HUES64 (cell line): Measurements from ENCODE around the gene FAAP100.

ENCODE experiments used
- H3K27ac ChIP-seq: 2 replicates; pipeline ENCODE4 v1.7.0; 2013; ENCODE audit warnings: low read depth, low read length, inconsistent platforms
- H3K27me3 ChIP-seq: 2 replicates; pipeline ENCODE4 v1.6.1; 2013; ENCODE audit warnings: mild to moderate bottlenecking, low read length; ENCODE audit not compliant: insufficient read depth
- H3K36me3 ChIP-seq: 2 replicates; pipeline ENCODE4 v1.6.1; 2013; ENCODE audit warnings: mild to moderate bottlenecking, low read length; ENCODE audit not compliant: insufficient read depth
- H3K4me1 ChIP-seq: 2 replicates; pipeline ENCODE4 v1.6.1; 2013; ENCODE audit warnings: mild to moderate bottlenecking, low read length, moderate library complexity; ENCODE audit not compliant: insufficient read depth
- H3K4me3 ChIP-seq: 2 replicates; pipeline ENCODE4 v1.5.1; 2013; ENCODE audit warnings: mild to moderate bottlenecking, low read length, moderate library complexity
- H3K9ac ChIP-seq: 2 replicates; pipeline ENCODE4 v1.6.1; 2013; ENCODE audit warnings: mild to moderate bottlenecking, low read depth, low read length
- H3K9me3 ChIP-seq: 2 replicates; pipeline ENCODE4 v1.6.1; 2013; ENCODE audit warnings: low read depth, low read length; ENCODE audit not compliant: insufficient read depth
- WGBS: fragments of 150-250, 120-280 bp; methylation state at CpG from one replicate; pipeline ENCODE4 v1.1.7; 2013; ENCODE audit warnings: missing lambda C conversion rate; 5-methylcytosine and 5-hydroxymethylcytosine counted together

The FAAP100 gene

GRCh38 chr17:81541123-81541522 lies 11.0 kb downstream of the FAAP100 start:
- H3K4me1 ChIP-seq = peaks cover 3% of the 10 kb centered on the region; the same call in 1 of the 2 replicates
- H3K36me3 ChIP-seq = peaks cover 46% of the 10 kb centered on the region
- WGBS = 94% methylated on average over 16 of the region's 17 CpGs

GRCh38 chr17:81540676-81541027 lies 11.5 kb downstream of the FAAP100 start:
- peaks cover 41% of the 10 kb centered on the region for H3K36me3 ChIP-seq

More at GRCh38 chr17:81541123-81541522, 11.0 kb downstream of the FAAP100 start:
- no peak overlapping the region for H3K9ac ChIP-seq
- no peak overlapping the region for H3K4me3 ChIP-seq
- H3K27me3 ChIP-seq = peaks cover 13% of the 10 kb centered on the region
- H3K9me3 ChIP-seq = no peaks in the 10 kb centered on the region
- H3K27ac ChIP-seq = no peak overlapping the region

GRCh38 chr17:81539961-81540675 lies 12.0 kb downstream of the FAAP100 start:
- H3K4me1 ChIP-seq = peaks cover 3% of the 10 kb centered on the region; the same call in 1 of the 2 replicates
- no peak overlapping the region for H3K9ac ChIP-seq
- no peaks in the 10 kb centered on the region for H3K9me3 ChIP-seq
- peaks cover 36% of the 10 kb centered on the region for H3K36me3 ChIP-seq
- H3K27me3 ChIP-seq = peaks cover 20% of the 10 kb centered on the region
- WGBS = 97% methylated on average over 28 of the region's 28 CpGs
- no peak overlapping the region for H3K27ac ChIP-seq
- no peak overlapping the region for H3K4me3 ChIP-seq

More at GRCh38 chr17:81540676-81541027, 11.5 kb downstream of the FAAP100 start:
- Histone ChIP-seq H3K9ac (no peak overlapping the region), H3K27ac (no peak overlapping the region), H3K9me3 (no peaks in the 10 kb centered on the region), H3K4me3 (no peak overlapping the region), H3K27me3 (peaks cover 17% of the 10 kb centered on the region), H3K4me1 (peaks cover 3% of the 10 kb centered on the region; the same call in 1 of the 2 replicates)
- WGBS = 94% methylated on average over 14 of the region's 14 CpGs

- H3K36me3 ChIP-seq = peaks cover 32% of the 10 kb centered on the region
- H3K4me3 ChIP-seq = no peak overlapping the region
- WGBS = 90% methylated on average over 10 of the region's 10 CpGs
- no peak overlapping the region for H3K9ac ChIP-seq
- H3K4me1 ChIP-seq = peaks cover 3% of the 10 kb centered on the region; the same call in 1 of the 2 replicates
- H3K27me3 ChIP-seq = peaks cover 20% of the 10 kb centered on the region
- H3K9me3 ChIP-seq = no peaks in the 10 kb centered on the region
- no peak overlapping the region for H3K27ac ChIP-seq
Observed at GRCh38 chr17:81539571-81539900, 12.6 kb downstream of the FAAP100 start.

- peaks cover 3% of the 10 kb centered on the region; the same call in 1 of the 2 replicates for H3K4me1 ChIP-seq
- WGBS = 93% methylated on average over 26 of the region's 26 CpGs
- no peak overlapping the region for H3K27ac ChIP-seq
- H3K4me3 ChIP-seq = no peak overlapping the region
- no peak overlapping the region for H3K9ac ChIP-seq
- peaks cover 20% of the 10 kb centered on the region for H3K27me3 ChIP-seq
- peaks cover 26% of the 10 kb centered on the region for H3K36me3 ChIP-seq
- H3K9me3 ChIP-seq = no peaks in the 10 kb centered on the region
Observed at GRCh38 chr17:81538651-81539570, 13.2 kb downstream of the FAAP100 start.

GRCh38 chr17:81537856-81538555 lies 14.1 kb downstream of the FAAP100 start:
- H3K27me3 ChIP-seq = peaks cover 26% of the 10 kb centered on the region
- H3K9ac ChIP-seq = no peak overlapping the region
- no peak overlapping the region for H3K4me3 ChIP-seq
- H3K36me3 ChIP-seq = peaks cover 16% of the 10 kb centered on the region
- H3K9me3 ChIP-seq = no peaks in the 10 kb centered on the region
- peaks cover 3% of the 10 kb centered on the region; the same call in 1 of the 2 replicates for H3K4me1 ChIP-seq
- WGBS = 82% methylated on average over 26 of the region's 26 CpGs
- H3K27ac ChIP-seq = no peak overlapping the region

- Histone ChIP-seq H3K4me1 (peaks cover 3% of the 10 kb centered on the region; the same call in 1 of the 2 replicates), H3K27me3 (peaks cover 26% of the 10 kb centered on the region), H3K9ac (peak overlapping the region; percentile 52; the same call in 1 of the 2 replicates), H3K36me3 (peaks cover 14% of the 10 kb centered on the region; the same call in 1 of the 2 replicates), H3K4me3 (peak overlapping the region; percentile 34; the same call in 1 of the 2 replicates), H3K27ac (no peak overlapping the region), H3K9me3 (no peaks in the 10 kb centered on the region)
- WGBS = 34% methylated on average over 15 of the region's 17 CpGs
Observed at GRCh38 chr17:81537343-81537855, 14.8 kb downstream of the FAAP100 start.

- peak overlapping the region; percentile 20; the same call in 1 of the 2 replicates for H3K4me3 ChIP-seq
- H3K9ac ChIP-seq = no peak overlapping the region
- H3K36me3 ChIP-seq = peaks cover 13% of the 10 kb centered on the region; the same call in 1 of the 2 replicates
- peaks cover 3% of the 10 kb centered on the region; the same call in 1 of the 2 replicates for H3K4me1 ChIP-seq
- H3K27me3 ChIP-seq = peaks cover 26% of the 10 kb centered on the region
- 62% methylated on average over 89 of the region's 89 CpGs for whole genome bisulfite sequencing
- H3K9me3 ChIP-seq = no peaks in the 10 kb centered on the region
- H3K27ac ChIP-seq = no peak overlapping the region
Observed at GRCh38 chr17:81536299-81537290, 15.6 kb downstream of the FAAP100 start.

GRCh38 chr17:81535480-81536298 lies 16.5 kb downstream of the FAAP100 start:
- Histone ChIP-seq H3K4me1 (peaks cover 3% of the 10 kb centered on the region; the same call in 1 of the 2 replicates), H3K27ac (no peak overlapping the region), H3K27me3 (peaks cover 26% of the 10 kb centered on the region), H3K36me3 (0 out of 2 replicates have a peak, but pooled peaks cover 4% of the 10 kb centered on the region), H3K9ac (no peak overlapping the region), H3K4me3 (no peak overlapping the region), H3K9me3 (no peaks in the 10 kb centered on the region)
- 77% methylated on average over 13 of the region's 13 CpGs for WGBS
